K562 (cell line): ENCODE measurements around the gene HPCAL1. TPM values are rescaled to one million over a fixed set of nuclear protein-coding genes. Genes with fewer than 3 reads are reported as not detected.

Source experiments
- AFF4 ChIP-seq: sonication (generic); formaldehyde crosslinking; IDR thresholded peaks from 2 replicates; pipeline ENCODE4 v1.8.0; 2023; ENCODE audit warnings: mild to moderate bottlenecking, missing genetic modification reagents
- CREBBP ChIP-seq: IDR thresholded peaks from one replicate; pipeline ENCODE4 v1.6.1; 2012; ENCODE audit warnings: low read depth, mild to moderate bottlenecking, control low read depth, inconsistent platforms, low read length
- HDAC2 ChIP-seq: fragments of 450-650 bp; IDR thresholded peaks from 2 replicates; pipeline ENCODE4 v1.6.1; 2016; ENCODE audit warnings: mild to moderate bottlenecking
- HMGN3 ChIP-seq: IDR thresholded peaks from 2 replicates; pipeline ENCODE4 v1.6.1; 2011; ENCODE audit warnings: borderline replicate concordance, low read depth, mild to moderate bottlenecking, mixed read lengths, low read length; ENCODE audit not compliant: insufficient read length; ENCODE audit errors: extremely low read depth
- IRF9 ChIP-seq: fragments of 450-650 bp; IDR thresholded peaks from 2 replicates; pipeline ENCODE4 v1.6.1; 2016; ENCODE audit warnings: missing biosample characterization, missing genetic modification characterization
- MCM5 ChIP-seq: fragments of 450-650 bp; IDR thresholded peaks from 2 replicates; pipeline ENCODE4 v1.6.1; 2016; ENCODE audit warnings: low read depth
- MEF2A ChIP-seq: IDR thresholded peaks from 2 replicates; pipeline ENCODE4 v1.6.1; 2011; ENCODE audit warnings: low read depth, mild to moderate bottlenecking, low read length, moderate library complexity; ENCODE audit not compliant: control insufficient read depth
- NFE2 ChIP-seq: IDR thresholded peaks from 2 replicates; pipeline ENCODE4 v1.6.1; 2014; ENCODE audit warnings: antibody characterized with exemption, low read depth
- PBX2 ChIP-seq, 2 experiments: IDR thresholded peaks in 1 of 2; conservative IDR thresholded peaks in 1 of 2; 2 replicates each; pipeline ENCODE4 v1.6.1; 2016; ENCODE audit warnings: low read depth in 2 of 2, mild to moderate bottlenecking in 1 of 2, missing compliant biosample characterization in 1 of 2, missing genetic modification characterization in 1 of 2, moderate library complexity in 1 of 2
- RBM14 ChIP-seq: fragments of 200-400 bp; formaldehyde crosslinking; IDR thresholded peaks from 2 replicates; pipeline ENCODE4 v1.6.1; 2018; ENCODE audit warnings: low read depth, mild to moderate bottlenecking, low read length, moderate library complexity, borderline replicate concordance; ENCODE audit not compliant: insufficient read depth
- ZBTB49 ChIP-seq: sonication (generic); formaldehyde crosslinking; IDR thresholded peaks from 2 replicates; pipeline ENCODE4 v1.8.0; 2022; ENCODE audit warnings: missing genetic modification reagents, mild to moderate bottlenecking, borderline replicate concordance
- ZFP30 ChIP-seq: fragments of 250-450 bp; sonication (Bioruptor Pico); IDR thresholded peaks from 2 replicates; pipeline ENCODE4 v1.8.0; 2022; ENCODE audit warnings: moderate library complexity, mild to moderate bottlenecking, inconsistent platforms, borderline replicate concordance
- ZFP91 ChIP-seq: sonication (generic); formaldehyde crosslinking; IDR thresholded peaks from 2 replicates; pipeline ENCODE4 v1.8.0; 2022; ENCODE audit warnings: mild to moderate bottlenecking, missing genetic modification reagents
- polyA plus RNA-seq, 8 experiments: library from polyadenylated mRNA; depleted of rRNA in 4 of 8; stranded (reverse) in 5 of 8; unstranded in 3 of 8; fragments of >200 nt; fragmentation: Nextera tagmentation in 2 of 8; fragmentation: Illumina TruSeq in 1 of 8; extraction: Ambion mirVana in 2 of 8; extraction: Trizol in 1 of 8; gene quantifications; 2 replicates each; pipeline versions ENCODE4 v1.2.1 to v1.2.3, GENCODE V29; 2011 to 2014; ENCODE audit warnings: inconsistent platforms in 1 of 8, missing spikeins in 1 of 8
- total RNA-seq, 7 experiments: library from RNA; depleted of rRNA in 6 of 7; stranded (reverse); fragments of >200 nt in 6 of 7; fragmentation: Illumina TruSeq in 2 of 7; extraction: Trizol in 2 of 7; gene quantifications; 2 replicates each; pipeline versions ENCODE4 v1.2.1 to v1.2.3, GENCODE V29; 2011 to 2021; ENCODE audit warnings: low replicate concordance in 1 of 7

The HPCAL1 gene
- total and polyA plus RNA-seq, 9 of the 15 experiments (the other 6 are each of a cell fraction or from before 2014, with no cell fraction given), result 2.7 to 65.5 (median 23.9) TPM

GRCh38 chr2:10332402-10333246, 29.9 kb downstream of the HPCAL1 start (continued):
- TF ChIP-seq ZFP91 (CRISPR knock-in tag) (no peak), NFE2 (peak; percentile 19; the same call in 1 of the 2 replicates), CREBBP (no peak), IRF9 (no peak), PBX2 (CRISPR knock-in tag; IDR thresholded peaks at IDR 0.05; ENCODE audit: low read depth) (no peak), PBX2 (tag; conservative IDR thresholded peaks at IDR 0.05; ENCODE audit: low read depth) (no peak), HDAC2 (peak; percentile 36; the same call in 1 of the 2 replicates), MCM5 (no peak), ZFP30 (CRISPR knock-in tag) (no peak), ZBTB49 (no peak), RBM14 (no peak), AFF4 (CRISPR knock-in tag) (peak; percentile 35; the same call in 1 of the 2 replicates), MEF2A (no peak), HMGN3 (no peak)
